ENCODE data around the gene JAK2.
"Not testable (repeated sequence)": the region's sequence is repeated elsewhere in the genome, so short reads cannot be mapped to it uniquely, and the experiment has no call there.

Gene JAK2

DNA sequence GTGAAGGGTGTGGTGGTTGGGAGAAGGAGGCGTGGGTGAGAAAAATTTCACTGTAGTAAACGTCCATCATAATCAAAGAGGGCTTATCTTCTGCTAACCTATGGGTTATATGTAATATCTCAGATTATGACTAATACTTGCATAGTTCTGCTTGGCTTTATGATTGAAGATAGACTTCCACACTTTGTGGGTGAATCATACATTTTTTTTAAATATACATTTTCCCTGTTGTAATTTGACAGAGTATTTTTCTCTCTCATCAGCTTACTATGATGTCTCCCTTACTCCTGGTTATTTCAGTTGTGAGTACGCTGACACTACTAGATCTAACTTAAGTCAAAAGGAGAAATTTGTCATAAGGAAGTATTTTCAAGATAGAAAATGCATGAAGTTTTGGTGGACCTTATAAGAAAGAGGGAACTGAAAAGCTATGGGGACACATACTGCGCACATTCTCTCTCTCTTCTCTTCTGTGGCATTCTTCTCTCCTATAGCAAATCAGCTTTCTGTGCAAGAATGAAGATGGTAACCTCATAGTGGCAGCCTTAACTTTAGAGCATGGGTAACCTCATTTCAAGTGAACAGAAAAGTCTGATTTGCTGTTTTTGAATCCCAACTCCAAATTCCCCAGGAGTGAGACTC, 4.9 kb upstream of the JAK2 start:
- in situ Hi-C loops (cut with MboI; ENCODE audit: low sequenced_read_pairs): loop anchor here (10.0 to 25.0 kb wide), 2 partner anchors 215 to 607 kb away; no protein-coding TSS in a partner anchor

- in situ Hi-C loops (cut with MboI; ENCODE audit: low sequenced_read_pairs): loop anchor here (10.0 to 25.0 kb wide), 2 partner anchors 218 to 604 kb away; no protein-coding TSS in a partner anchor
These were observed 2.2 kb upstream of the JAK2 start for GRCh38 chr9:4982721-4983482.

DNA sequence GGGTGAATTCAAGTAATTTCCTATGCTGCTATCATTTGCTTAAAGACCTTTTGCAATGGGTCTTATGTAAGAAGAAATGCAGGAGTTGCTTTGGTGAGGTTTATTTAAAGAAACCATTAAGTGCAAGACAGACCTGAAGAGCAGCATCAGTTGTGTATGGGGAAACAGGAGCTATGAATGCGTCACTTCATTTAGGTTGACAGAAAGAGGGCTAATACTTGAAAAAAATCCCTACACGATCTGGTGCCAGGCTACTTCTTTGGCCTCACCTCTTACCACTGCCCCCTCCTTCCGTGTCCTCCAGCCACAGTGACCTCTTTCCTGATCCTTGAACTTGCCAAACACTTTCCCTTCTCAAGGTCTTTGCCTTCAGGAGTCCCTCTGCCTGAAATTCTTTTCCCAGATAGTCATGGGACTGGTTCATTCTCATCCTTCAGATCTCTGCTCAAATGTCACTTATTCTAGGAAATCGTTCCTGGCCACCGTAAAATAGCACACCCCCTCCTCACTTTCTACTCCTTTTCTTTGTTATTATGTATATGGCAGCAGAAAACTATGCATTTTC, 1.4 kb upstream of the JAK2 start:
- in situ Hi-C loops (cut with MboI; ENCODE audit: low sequenced_read_pairs): loop anchor here (10.0 to 25.0 kb wide), 2 partner anchors 219 to 604 kb away; no protein-coding TSS in a partner anchor

DNA sequence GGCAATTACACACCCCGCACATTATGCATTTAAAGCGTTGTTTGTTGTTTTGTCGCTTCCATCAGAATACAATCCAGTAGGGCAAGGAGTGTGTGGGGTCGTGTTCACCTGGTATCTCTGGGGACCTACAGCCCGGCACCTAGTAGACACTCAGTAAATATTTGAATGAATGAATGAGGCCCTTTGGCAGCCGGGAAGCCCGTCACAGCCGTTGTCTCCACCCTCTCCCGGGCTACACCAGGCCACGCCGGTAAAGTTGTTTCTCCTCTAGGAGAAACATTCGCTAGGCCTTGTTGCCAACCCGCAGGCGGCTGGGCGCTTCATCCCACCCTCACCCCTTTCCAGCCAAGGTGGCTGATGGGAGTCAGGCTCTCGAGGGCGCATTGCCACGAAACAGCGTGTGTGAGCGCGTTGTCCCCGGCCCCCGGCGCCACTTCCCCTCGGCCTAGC, 876 bp upstream of the JAK2 start:
- in situ Hi-C loops (cut with MboI; ENCODE audit: low sequenced_read_pairs): loop anchor here (10.0 to 25.0 kb wide), 2 partner anchors 219 to 603 kb away; no protein-coding TSS in a partner anchor

GRCh38 chr9:4985386-4986266, 554 bp downstream of the JAK2 start:
- in situ Hi-C loops (cut with MboI; ENCODE audit: low sequenced_read_pairs): loop anchor here (10.0 to 25.0 kb wide), 2 partner anchors 221 to 602 kb away; no protein-coding TSS in a partner anchor

DNA sequence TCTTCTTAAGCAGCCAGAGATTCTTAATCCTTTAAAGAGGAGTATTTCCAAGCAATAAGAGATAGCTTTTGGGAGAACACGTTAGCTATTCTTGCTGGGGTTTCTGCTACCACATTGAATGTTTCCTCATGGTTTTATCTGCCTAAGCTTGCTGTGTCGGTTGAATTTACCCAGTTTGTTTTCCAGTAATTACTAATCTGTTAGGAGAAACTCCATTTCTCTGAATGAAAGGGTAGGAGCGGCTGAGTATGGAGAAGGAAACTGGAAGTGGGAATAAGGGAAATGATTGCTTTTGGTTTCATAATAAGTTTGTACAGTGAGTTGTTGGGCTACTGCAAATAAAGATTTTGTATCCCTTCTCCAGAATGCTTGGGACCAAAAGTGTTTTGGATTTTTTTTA, 1.2 kb downstream of the JAK2 start:
- in situ Hi-C loops (cut with MboI; ENCODE audit: low sequenced_read_pairs): loop anchor here (10.0 to 25.0 kb wide), 2 partner anchors 221 to 601 kb away; no protein-coding TSS in a partner anchor

GRCh38 chr9:4986783-4987182, 1.7 kb downstream of the JAK2 start:
- in situ Hi-C loops (cut with MboI; ENCODE audit: low sequenced_read_pairs): loop anchor here (10.0 to 25.0 kb wide), 2 partner anchors 222 to 601 kb away; no protein-coding TSS in a partner anchor

GRCh38 chr9:4987961-4988421, 2.9 kb downstream of the JAK2 start:
- in situ Hi-C loops (cut with MboI; ENCODE audit: low sequenced_read_pairs): loop anchor here (10.0 to 25.0 kb wide), 2 partner anchors 223 to 599 kb away; no protein-coding TSS in a partner anchor

GRCh38 chr9:4992872-4993271, 7.8 kb downstream of the JAK2 start:
- in situ Hi-C loops (cut with MboI; ENCODE audit: low sequenced_read_pairs): loop anchor here (25.0 kb wide), 1 partner anchor 594 kb away; no protein-coding TSS in a partner anchor

GRCh38 chr9:4994166-4994890, 9.3 kb downstream of the JAK2 start:
- in situ Hi-C loops (cut with MboI; ENCODE audit: low sequenced_read_pairs): loop anchor here (25.0 kb wide), 1 partner anchor 593 kb away; no protein-coding TSS in a partner anchor

DNA sequence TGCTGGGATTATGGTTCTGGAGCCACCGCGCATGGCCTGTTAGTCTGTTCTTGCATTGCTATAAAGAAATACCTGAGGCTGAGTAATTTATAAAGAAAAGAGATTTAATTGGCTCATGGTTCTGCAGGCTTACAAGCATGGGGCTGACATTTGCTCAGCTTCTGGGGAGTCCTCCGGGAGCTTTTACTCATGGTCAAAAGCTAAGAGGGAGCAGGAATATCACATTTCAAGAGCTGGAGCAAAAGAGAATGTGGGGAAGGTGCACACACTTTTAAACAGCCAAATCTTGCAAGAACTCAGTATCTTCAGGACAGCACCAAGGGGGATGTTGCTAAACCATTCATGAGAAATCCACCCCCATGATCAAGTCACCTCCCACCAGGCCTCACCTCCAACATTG, 12.1 kb downstream of the JAK2 start:
- in situ Hi-C loops (cut with MboI; ENCODE audit: low sequenced_read_pairs): loop anchor here (25.0 kb wide), 1 partner anchor 590 kb away; no protein-coding TSS in a partner anchor

DNA sequence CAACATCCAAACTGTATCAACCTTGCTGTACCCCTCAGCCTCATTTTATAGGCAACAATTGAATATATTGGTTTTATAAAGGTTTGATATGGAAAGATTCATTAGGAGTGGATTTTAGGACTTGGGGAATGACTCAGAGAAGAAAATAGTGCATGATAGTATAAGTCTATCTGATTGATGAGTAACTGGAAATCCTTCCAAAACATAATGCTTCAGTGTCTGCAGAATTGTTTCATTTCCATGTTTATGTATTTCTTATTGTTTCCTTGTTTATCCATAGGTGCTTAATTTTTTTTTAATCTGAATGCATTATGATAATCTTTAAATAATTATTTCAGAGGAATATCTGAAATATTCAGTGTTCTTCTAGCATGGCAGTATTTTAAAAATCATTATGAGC, 12.6 kb downstream of the JAK2 start:
- in situ Hi-C loops (cut with MboI; ENCODE audit: low sequenced_read_pairs): loop anchor here (25.0 kb wide), 1 partner anchor 590 kb away; no protein-coding TSS in a partner anchor

DNA sequence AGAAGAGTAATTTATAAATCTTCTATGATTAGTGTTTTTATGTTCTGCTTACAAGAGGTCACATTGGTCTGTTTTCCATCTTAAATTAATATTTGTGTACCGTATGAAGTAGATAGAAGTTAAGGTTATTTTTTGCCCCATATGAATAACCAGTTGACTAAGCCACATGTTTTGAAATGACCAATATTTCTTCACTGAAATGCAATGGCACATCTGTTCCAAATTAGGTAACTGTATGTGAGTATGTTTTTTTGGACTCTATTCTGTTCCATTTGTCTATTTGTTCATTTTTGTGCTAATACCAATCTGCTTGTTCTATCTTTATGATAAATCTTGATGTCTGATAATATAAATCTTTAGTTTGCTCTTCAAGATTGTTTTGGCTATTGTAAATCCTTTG, 17.7 kb downstream of the JAK2 start:
- in situ Hi-C loops (cut with MboI; ENCODE audit: low sequenced_read_pairs): no loop called here

GRCh38 chr9:5004481-5004880, 19.4 kb downstream of the JAK2 start:
- in situ Hi-C loops (cut with MboI; ENCODE audit: low sequenced_read_pairs): no loop called here

GRCh38 chr9:5008202-5008601, 23.1 kb downstream of the JAK2 start:
- in situ Hi-C loops (cut with MboI; ENCODE audit: low sequenced_read_pairs): no loop called here

GRCh38 chr9:5013374-5013773, 28.3 kb downstream of the JAK2 start:
- in situ Hi-C loops (cut with MboI; ENCODE audit: low sequenced_read_pairs): no loop called here

DNA sequence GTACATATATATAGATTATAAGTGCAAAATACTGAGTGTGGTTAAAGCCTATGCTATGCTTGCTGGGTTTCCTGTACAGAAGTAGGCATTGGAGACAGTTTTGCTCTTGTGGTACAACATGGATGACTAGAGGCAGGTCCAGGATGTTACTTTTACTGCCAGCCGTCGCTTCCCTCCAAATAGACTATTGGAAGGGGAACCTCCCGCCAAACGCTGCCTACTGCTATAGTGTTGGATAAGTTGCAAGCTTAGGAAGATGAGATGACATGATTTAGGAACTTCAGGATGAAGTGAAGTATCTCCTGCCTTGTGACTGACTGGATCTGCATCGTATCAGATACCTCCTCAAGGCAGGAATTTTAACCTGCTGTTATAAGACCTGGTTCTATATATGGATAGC, 30.9 kb downstream of the JAK2 start:
- in situ Hi-C loops (cut with MboI; ENCODE audit: low sequenced_read_pairs): no loop called here

DNA sequence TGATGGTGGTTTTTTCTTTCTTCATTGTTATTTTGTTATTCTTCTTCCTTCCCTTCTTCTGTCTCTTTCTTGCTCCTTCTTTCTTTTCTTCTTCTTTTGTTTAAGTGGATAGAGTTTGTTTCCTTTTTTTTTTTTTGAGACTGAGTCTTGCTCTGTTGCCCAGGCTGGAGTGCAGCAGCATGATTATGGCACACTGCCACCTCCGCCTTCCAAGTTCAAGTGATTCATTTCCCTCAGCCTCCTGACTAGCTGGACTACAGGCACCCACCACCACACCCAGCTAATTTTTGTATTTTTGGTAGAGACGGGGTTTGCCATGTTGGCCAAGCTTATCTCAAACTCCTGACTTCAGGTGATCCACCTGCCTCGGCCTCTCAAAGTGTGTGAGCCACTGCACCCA, 40.3 kb downstream of the JAK2 start:
- in situ Hi-C loops (cut with MboI; ENCODE audit: low sequenced_read_pairs): no loop called here

- in situ Hi-C loops (cut with MboI; ENCODE audit: low sequenced_read_pairs): not testable (repeated sequence)
These were observed 46.9 kb downstream of the JAK2 start for GRCh38 chr9:5031941-5032340.
